ENCODE measurements around the gene BUD23.
"Not testable (repeated sequence)": the region's sequence is repeated elsewhere in the genome, so short reads cannot be mapped to it uniquely, and the experiment has no call there.

BUD23 gene

DNA sequence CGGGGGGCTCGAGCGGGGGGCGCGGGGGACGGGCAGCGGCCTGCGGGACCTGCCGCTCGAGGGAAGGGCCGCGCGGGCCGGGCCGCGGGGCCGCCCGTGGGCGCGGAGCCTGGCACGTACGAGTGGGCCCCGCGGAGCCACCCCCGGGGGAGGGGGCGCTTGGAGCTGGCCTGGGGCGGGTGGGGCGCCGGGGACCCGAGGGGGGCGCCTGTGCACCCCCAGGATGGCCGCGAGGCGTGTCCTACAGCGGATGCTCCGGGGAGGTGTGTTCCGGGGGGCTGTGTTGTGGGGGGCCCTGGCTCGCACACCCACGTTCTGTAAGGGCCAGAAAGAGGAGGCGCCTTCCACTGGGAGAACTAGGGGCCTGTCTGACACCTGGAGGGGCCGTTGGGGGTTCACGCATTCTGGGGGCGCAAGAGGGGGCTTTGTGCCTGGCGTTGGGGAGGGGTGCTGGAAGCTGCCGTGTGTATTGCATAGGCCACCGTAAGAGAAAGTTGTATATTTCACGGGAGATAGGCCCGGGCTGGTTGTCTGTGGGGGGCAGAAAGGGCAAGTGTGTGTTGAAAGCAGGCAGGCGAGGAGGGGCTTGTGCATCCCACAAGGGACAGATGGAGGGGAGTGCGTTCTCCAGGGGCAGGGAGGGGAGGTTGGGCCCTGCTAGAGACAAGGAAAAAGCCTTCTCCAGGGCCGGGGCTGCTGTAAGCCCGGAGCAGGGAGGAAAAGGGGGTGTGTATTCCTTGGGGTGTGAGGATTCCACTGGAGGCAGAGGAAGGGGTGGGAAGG is 15.1 kb upstream of the BUD23 start:
- DNase-seq (ENCODE audit: low read depth in 2 of 2), result no peak

- DNase-seq (ENCODE audit: low read depth in 2 of 2), result no peak
Measured at GRCh38 chr7:73668886-73669230, 14.5 kb upstream of the BUD23 start.

- no peak for DNase-seq (ENCODE audit: low read depth in 2 of 2)
Measured at GRCh38 chr7:73669288-73669701, 14.1 kb upstream of the BUD23 start.

DNA sequence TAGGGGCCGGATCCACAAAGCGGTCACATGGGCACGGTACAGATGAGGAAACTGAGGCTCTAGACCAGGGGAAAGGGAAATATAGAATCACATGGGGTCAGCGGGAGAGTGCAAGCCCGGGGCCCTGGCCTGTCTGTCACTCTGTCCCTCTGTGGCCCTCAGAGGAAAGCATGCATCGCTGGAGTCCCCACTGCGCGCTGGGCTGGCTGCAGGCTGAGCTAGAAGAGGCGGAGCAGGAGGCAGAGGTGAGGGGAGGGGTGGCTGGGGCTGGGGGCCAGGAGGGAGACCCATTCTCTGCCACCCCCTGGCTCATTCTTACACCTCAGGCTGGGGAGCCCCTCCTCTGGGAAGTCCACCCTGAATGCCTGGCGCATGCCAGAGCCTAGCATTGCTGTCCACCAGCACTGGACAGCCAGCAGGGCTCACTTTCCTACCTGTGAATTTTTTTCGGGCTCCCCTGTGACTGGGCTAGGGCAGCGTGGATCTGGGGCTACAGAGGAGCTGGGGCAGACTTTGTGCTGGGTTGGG is 13.5 kb upstream of the BUD23 start:
- no peak for DNase-seq (ENCODE audit: low read depth in 2 of 2)

DNA sequence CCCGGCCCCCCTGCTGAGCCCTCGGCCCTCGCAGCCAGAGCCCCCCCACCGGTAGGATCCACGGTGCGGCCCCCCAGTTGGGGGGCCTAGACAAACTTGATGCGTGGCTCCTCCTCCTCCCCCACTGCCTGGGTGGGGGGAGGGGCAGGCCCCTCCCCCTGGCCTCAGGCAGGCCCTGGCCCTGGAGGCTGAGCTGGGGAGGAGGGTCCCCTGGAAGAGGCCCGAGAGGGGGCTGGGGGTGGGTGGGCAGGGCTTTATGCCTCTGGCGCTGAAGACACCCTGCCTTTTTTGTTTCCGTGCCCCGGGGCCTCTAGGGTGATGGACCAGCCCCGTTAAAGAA is 12.1 kb upstream of the BUD23 start:
- no peak for DNase-seq (ENCODE audit: low read depth in 2 of 2)

- DNase-seq (ENCODE audit: low read depth in 2 of 2), result no peak
Measured at GRCh38 chr7:73671857-73672445, 11.4 kb upstream of the BUD23 start.

- DNase-seq (ENCODE audit: low read depth in 2 of 2), result no peak
Measured at GRCh38 chr7:73674468-73675124, 8.8 kb upstream of the BUD23 start.

DNA sequence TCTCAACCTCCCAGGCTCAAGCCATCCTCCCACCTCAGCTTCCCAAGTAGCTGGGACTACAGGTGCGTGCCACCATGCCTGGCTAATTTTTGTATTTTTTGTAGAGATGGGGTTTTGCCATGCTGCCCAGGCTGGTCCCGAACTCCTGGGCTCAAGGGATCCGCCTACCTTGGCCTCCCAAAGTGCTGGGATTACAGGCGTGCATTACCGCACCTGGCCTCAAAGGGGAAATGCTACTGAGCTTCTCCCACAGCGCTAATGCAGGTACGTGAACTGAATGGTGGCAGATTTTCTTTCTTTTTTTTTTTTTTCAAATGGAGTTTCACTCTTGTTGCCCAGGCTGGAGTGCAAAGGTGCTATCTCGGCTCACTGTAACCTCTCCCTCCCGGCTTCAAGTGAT is 7.3 kb upstream of the BUD23 start:
- not testable (repeated sequence) for DNase-seq (ENCODE audit: low read depth in 2 of 2)

GRCh38 chr7:73678862-73679261 is 4.5 kb upstream of the BUD23 start:
- DNase-seq (ENCODE audit: low read depth in 2 of 2), result no peak

DNA sequence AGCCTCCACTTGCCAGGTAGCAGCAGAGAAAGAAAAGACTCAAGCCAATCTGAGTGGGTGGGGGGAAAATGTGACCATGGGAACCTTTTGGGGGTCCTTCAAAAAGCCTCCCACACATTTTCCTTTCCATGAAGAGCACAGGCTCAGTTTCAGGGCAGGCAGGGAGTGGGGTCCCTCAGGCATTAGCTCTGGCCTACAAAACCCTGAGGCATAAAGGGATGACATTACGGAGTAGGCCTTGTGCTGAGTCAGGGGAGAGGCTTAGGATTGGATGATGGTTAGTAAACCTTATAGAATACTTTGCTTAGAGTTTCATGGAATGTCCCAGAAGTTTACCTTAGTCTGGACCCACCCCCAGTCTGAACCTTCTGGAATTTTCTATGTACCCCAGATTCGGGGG is 3.7 kb upstream of the BUD23 start:
- no peak for DNase-seq (ENCODE audit: low read depth in 2 of 2)

DNA sequence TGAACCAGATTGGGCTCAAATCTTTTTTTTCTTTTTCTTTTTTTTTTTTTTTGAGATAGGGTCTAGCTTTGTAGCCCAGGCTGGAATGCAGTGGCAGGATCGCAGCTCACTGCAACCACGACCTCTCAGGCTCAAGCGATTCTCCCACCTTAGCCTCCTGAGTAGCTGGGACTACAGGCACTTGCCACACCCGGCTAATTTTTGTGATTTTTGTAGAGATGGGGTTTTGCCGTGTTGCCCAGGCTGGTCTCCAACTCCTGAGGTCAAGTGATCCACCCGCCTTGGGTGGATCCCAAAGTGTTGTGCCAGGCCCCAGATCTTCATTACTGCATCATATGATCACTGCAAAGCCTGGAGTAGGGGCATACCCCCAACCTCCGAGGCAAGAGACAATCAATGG is 2.9 kb upstream of the BUD23 start:
- DNase-seq (ENCODE audit: low read depth in 2 of 2), result no peak

- DNase-seq (ENCODE audit: low read depth in 2 of 2), result no peak
Measured at GRCh38 chr7:73681031-73681430, 2.4 kb upstream of the BUD23 start.

GRCh38 chr7:73682745-73683055 is 697 bp upstream of the BUD23 start:
- no peak for DNase-seq (ENCODE audit: low read depth in 2 of 2)

DNA sequence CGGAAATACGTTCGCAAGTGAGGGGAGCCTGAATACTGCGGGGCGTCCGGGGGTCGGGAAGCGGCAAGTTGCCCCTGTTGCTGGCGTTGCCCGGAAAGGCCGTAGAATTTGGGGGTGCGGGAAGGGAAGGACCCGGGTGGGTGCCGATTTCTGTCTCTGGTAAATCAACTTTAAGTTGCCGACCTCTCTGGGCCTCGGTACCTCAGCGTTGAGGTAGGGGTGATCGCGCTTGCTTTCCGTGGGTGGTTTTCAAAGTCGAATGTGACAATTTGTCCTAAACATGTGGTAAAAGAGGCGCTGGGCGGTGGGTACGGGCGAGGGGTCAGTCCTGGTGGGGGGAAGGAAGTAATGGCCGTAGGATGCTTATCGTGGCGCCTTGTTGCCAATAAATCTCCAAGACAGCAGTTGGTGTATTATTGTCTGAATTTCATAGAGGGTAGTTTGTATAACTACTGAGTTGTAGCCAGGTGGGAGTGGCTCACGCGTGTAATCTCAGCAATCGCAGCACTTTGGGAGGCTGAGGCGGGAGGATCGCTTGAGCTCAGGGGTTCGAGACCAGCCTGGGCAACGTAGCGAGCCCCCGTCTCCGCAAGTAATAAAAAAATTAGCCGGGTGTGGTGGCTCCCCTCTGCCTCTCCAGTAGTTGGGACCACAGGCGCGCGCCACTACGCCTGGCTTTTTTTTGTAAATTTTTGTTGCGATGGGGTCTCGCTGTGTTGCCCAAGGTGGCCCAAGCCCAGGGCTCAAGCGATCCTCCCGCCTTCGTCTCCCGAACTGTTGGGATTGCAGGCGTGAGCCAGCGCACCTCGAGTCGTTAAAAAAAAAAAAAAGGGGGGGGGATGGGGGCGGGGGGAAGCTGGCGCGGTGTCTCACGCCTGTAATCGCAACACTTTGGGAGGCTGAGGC is 644 bp downstream of the BUD23 start:
- no peak for DNase-seq (ENCODE audit: low read depth in 2 of 2)

- no peak for DNase-seq (ENCODE audit: low read depth in 2 of 2)
Measured at GRCh38 chr7:73685311-73685710, 1.9 kb downstream of the BUD23 start.

GRCh38 chr7:73688288-73688687 is 4.9 kb downstream of the BUD23 start:
- DNase-seq (ENCODE audit: low read depth in 2 of 2), result no peak

DNA sequence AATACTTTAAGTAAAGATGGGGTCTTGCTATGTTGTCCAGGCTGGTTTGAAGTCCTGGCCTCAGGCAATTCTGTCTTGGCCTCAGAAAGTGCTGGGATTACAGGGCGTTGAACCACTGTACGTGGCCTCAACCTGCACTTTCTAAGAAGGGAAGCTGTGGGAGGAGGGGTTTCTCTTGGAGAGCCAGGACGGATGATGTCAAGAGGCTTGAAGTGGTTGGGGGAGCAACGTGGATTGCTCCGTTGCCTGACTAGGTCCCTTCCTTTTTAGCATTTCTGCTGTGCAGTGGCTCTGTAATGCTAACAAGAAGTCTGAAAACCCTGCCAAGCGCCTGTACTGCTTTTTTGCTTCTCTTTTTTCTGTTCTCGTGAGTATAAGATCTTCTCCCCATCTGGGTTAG is 7.2 kb downstream of the BUD23 start:
- no peak for DNase-seq (ENCODE audit: low read depth in 2 of 2)

DNA sequence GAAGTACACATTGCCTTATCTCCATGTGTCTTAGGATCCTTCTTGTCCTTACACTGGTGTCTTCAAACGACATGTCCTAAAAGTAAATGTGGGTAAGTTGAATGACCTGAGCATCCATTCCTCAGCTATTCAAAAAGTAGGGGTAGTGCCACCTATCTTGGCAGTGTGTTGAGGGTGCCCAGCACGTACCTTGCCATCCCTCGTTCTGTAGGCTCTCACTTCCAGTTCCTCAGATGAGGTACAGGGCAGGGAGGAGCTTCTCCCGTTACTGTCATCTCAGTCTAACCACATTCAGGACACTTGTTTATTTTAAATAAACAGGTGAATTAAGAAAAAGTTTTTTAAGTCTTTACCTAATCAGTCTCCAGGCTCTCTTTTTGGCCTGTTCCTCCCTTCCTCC is 13.0 kb downstream of the BUD23 start:
- DNase-seq (ENCODE audit: low read depth in 2 of 2), result no peak

DNA sequence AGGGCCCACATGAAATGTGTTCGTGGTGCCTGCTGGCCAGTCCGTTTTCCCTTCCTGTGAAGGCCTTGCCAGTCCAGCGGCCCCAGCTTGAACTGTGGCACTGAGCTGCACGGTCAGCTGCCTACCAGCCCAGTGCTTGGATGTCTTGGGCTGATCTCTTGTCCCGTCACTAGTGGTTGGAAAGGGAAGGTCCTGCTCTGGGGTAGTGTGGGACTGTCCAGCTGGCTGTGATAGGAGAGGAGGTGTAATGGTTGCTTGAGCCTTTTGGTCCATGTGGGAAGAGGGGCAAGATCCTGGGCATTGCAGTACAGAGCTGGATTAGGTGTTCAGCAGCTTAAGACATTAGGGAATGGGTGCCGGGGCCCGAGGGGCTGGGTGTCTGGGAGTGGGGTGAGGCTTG is 15.0 kb downstream of the BUD23 start:
- no peak for DNase-seq (ENCODE audit: low read depth in 2 of 2)

- no peak for DNase-seq (ENCODE audit: low read depth in 2 of 2)
Measured at GRCh38 chr7:73699370-73700068, 16.1 kb downstream of the BUD23 start.

GRCh38 chr7:73700069-73700423 is 16.6 kb downstream of the BUD23 start:
- DNase-seq (ENCODE audit: low read depth in 2 of 2), result no peak
